GM19099 (cell line): ENCODE measurements around the gene CCR1.

Experiments
- POLR2A ChIP-seq: IDR thresholded peaks from 3 replicates; pipeline ENCODE4 v1.6.1; 2011; ENCODE audit warnings: low read depth; ENCODE audit not compliant: insufficient read length; ENCODE audit errors: extremely low read depth

The CCR1 gene

DNA sequence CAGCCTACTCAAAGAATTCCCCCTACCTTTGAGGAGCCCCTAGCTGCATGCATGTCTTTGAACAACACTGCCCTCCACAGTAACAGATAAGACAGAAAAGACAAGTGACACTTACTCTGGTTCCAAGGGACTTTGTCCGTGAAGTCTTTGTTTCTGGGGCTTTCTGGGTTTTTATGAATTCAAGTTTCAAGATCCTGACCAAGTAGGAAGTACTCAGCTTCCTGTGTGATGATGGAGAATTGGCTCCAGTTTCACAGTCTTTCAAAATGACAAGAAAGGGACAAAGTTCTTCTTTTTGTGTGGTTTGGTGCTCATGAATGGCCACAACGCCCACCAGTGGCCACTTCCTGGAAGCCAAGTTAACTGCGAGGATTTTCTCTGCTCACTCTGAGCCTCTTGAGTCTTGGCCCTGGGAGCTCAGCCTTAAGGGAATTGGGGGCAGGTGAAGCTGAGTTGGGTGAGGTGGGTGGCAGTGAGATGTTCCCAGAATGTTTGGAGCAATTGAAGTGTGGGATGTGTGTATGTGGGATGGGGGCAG lies at the start of gene CCR1:
TSS of gene CCR1 (minus strand) at position 147 of the 538 bp plus-strand sequence. CDS start 4,000 bp downstream, outside the sequence.
- no peak for TF ChIP-seq POLR2A

DNA sequence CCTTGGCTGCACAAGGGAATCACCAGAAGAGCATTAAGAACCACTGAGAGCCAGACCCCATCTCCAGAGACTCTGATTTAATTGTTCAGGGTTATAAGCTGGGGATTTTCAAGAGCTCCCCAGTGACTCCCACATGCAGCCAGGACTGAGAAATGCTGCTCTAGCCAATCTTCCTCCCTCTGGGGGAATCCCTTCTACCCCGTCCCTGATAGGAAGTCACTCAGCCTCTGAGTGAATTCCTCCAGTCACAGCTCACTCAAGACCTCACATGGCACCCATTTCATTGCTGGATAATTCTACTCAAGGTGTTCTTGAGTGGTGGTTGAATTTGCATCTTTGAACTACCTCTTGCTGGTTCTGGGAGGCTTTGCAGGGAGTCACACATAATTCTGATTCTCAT lies 44.9 kb upstream of the CCR1 start:
- no peak for TF ChIP-seq POLR2A

DNA sequence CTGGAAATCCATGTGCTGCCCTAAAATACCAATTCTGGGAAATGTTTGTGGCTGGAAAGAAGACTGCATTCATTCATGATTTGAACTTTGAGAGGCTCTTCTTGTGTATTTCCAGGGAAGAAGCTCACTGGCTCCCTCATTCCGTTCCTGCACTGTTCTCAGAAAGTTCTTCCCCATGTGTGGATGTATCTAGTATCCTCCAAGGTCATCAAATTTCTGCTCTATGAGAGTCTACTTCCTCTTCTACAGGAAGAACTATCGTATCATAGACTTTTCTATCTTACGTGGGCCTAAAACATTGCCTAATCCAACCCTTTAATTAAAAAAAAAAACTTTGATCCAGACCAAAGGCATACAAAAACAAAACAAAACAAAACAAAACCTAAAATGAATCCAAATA lies 37.0 kb upstream of the CCR1 start:
- no peak for TF ChIP-seq POLR2A

DNA sequence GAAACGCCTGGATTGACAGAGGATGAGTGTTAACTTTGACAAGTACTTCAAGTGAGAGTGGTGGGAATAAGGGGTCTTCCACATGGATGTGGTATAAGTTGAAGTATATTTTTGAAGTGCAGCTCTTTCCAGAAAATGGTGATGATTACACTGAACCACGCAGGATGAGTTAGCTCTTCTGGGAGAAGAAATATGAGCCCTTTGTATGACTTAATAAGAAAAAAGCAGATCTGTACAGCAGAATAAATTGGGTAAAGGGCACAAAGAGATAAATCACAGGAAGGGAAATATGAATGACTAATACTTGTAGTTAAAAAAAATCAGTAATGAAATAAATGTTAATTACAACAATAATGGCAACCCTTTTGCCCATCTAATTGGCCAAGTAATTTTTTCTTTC lies 35.4 kb upstream of the CCR1 start:
- TF ChIP-seq POLR2A = no peak

DNA sequence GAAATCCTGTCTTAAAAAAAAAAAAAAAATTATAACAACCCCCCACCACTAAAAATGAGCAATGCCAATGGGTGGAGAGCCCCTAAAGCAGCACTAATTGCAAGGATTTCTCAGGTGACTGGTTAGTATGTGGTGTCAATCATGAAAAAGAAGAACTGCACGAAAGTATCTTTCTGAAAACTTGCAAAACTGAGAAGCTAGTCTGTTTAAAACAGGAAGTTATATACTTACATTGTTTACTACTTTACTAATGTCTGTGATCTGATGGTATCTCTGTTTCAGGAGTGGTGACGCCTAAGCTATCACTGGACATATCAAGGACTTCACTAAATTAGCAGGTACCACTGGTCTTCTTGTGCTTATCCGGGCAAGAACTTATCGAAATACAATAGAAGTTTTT lies 34.0 kb upstream of the CCR1 start, which contains the start of gene CCR3:
TSS of gene CCR3 (plus strand) at position 341 of the 400 bp plus-strand sequence. CDS start 22,699 bp downstream, outside the sequence.
- no peak for TF ChIP-seq POLR2A

DNA sequence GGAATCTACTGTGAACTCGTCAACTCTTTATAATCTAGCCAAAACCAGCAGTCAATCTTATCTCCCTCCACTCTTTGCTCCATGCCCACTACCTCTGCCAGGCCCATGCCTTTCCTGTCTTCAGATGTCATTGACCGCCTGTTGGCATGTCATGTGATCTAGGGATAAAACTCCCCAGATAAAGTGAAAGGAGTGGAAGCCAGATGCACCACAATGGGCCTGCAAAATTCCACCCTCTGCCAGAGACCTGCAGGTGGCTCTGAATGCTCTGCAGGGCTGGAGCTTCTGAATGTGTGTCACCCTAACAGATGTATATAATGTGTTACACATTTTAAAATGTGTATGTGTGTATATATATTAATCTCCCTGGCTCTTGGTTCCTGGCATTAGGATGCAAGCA lies 31.8 kb upstream of the CCR1 start:
- no peak for TF ChIP-seq POLR2A

DNA sequence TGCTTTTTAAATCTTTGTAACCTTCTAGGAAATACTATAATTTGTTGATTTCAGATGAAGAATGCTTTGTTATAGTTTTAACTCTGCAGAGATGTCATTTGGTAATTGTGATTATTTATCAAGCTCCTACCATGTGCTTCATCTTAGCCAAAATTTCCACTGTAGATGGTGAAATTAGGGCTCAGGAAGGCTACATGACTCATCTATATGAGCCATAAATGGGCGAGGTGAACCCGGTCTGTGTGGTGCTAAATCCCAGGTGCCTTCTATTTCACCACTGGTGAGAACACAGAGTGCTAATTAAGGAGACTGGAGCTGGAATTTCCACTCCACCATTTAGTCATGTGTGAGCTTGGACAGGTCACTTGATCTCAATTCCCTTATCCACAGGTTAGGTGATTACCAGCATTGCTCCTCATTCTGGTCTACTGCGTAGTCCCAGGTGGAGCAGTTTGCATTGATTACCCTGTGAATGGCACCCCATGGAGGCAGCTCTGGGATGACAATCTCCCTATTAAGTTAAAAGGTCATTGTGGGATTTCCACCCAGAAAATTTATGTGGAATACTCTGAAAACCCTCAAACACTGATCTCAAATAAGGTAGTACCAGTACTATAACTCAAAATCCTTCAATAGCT lies 31.3 kb upstream of the CCR1 start:
- TF ChIP-seq POLR2A = no peak

DNA sequence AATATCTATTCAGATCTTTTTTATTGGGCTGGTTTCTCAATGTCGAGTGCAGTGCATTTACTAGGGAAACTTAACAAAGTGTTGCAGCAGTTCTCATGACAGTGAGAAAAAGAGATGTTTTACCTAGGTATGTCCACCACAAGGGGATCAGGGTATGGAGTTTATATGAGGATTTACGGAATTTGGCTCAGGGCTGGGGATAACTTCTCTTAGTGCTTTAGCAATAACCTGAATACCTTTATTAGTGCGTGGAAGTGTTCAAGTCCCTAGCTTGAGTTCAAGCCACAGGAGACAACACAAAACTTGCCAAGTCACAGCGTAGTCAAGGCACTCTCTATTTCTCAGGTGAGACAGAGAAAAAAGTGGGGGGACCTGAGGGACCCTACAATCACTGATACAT lies 30.3 kb upstream of the CCR1 start:
- TF ChIP-seq POLR2A = no peak

DNA sequence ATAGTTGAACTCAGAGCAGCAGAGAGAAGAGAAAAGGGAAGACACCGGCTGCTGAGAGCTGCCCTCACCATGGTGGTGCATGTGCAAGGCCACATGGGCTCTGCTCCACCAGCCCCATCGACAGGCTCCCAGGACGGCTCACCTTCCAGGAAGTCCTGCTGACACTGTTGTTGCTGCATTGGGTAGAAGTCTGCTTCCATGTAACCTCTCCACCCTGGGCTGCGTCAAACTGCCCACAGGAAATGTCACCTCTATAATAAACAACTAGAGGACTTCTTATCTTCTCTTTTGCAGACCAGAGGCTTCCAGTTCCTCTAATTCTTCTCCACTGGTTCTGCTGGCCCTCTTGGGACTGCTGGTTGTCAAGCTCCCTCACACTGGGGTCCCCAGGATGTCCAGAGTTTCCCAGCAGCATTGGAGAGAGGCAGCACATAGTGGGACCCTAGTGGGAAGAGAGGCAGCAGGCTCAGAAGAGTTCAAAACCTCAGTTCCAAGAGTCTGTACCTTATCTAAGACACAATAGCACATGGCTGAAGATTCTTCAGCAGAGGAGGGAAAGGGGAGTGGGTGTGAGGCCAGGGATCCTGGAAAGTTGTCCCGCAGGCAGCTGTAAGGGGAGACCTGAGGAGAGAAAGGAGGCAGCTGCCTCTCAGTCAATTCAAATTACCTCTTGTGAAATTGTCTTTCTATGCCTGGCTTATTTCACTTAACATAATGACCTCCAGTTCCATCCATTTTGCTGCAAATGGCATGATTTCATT lies 28.4 kb upstream of the CCR1 start:
- TF ChIP-seq POLR2A = no peak

DNA sequence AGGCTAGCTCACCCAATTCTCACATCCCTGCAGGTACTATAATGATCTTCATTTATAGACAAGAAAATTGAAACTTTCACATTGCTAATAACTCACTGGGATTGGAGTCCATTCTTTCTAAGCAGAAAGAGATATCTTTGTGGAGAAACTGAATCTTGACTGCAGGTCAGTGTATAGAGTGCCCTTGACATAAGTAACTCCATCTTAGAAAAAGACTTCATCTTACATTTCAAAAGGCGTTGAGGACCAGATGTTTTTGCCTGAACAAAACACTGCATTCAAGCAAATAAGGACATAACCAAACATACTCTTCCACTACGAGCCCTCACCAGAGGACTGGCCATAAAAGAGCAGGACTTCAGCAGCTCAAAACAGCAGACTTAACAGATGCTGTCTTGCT lies 27.3 kb upstream of the CCR1 start:
- TF ChIP-seq POLR2A = no peak

DNA sequence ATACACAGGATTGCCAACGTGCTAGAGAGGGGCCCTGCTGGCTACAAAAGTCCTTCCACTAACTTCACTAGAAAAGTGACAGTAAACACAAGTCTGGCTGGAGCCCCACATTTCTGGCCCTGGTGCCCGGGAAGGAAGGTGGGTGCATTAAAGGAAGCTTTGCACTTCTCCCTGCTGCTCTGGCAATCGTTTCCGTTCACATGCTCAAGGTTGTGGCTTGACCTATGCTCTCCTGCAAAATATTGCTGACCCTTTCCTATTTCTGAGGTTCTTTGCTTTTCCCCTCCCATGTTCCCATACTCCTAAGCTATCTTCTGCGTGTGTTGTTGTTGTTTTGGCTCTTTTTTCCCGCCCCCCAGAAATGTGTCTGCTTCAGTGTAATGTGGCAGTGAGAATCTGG lies 25.1 kb upstream of the CCR1 start:
- no peak for TF ChIP-seq POLR2A

DNA sequence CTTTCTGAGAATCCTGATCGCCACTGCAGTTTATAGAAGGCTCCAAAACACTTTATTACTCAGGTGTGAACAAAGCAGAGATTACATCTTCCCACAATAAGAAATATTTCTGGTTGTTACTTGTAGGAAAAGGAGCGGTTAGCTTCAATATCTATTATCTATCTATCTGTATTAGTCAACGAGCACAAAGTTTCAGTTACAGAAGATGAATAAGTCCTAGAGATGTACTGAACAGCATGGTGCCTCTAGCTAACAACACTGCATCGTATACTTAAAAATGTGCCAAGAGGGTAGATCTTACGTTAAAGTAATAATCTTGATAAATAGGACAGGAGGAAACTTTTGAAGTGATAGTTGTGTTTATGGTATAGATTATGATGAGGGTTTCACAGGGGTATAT lies 23.2 kb upstream of the CCR1 start:
- TF ChIP-seq POLR2A = no peak

DNA sequence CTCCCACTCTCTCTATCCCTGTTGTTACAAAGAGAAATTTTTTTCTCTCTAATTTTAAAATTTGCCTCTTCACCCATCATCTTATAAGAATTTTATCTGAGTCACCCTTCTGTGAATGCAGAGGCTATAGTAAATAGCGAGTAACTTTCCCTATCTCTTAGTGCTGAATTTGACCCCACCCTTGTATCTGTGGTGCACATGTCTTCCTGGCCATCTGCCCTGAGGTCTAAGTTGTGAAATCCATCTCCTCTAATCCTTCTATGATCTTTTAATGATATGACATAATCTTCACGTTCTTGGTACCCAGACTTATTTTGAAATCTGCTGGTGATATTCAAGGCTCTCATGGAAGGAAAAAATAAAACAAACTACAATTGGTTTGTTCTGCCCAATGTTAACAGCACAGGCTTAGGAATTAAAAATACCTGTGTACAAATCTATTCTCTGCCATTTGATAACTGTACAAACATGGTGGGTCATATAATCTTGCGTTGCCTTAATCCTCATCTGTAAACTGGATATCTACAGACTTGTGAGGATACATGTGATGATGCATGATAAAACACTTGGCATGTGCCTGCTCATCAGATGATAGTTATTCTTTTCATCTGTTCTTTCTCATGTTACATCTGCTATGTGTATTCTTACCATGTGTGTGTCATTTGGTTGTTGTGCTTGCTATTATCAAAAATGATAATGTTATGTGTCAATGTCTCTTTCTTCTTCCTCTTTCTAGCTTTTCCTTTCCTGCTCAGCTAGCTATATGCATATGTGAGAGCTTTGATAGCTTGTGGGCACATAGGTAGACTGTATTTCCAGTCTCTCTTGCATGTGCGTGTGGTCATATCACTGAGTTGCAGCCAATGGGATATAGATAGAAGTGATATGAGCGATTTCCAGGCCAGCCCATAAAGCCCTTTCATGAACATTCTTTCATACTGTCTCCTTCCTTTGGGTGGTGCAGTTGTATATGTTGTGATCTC lies 20.4 kb upstream of the CCR1 start:
- no peak for TF ChIP-seq POLR2A

DNA sequence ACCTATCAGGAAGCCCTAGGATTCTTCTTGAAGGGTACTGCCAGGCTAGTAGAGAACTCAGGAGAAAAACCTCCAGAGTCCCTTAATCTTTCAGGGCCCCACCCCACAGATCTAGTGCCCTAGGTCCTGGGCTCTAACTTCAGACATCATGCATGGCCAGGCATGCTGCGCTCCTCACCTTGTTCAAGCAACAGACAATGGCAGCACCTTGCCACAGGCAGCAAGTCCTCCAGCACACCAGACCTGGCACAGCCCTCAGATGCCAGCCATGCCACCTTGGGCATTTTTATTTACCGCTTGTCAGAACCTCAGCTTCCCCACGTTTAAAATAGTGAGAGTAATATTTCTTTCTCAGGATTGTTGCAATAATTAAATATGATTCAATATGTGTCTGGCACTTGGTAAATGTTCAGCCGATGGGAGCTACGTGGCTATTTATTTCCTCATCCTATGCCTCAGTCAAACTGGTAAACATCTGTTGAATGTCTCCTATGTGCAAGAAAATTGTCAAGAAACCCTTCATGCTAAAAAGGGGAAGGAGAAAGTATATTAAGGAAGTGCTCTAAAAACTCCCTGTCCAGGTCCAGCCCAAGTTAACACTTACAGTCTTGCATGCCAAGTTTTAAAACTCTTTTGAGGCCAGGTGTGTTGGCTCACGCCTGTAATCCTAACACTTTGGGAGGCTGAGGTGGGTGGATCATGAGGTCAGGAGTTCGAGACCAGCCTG lies 14.5 kb upstream of the CCR1 start:
- TF ChIP-seq POLR2A = no peak

DNA sequence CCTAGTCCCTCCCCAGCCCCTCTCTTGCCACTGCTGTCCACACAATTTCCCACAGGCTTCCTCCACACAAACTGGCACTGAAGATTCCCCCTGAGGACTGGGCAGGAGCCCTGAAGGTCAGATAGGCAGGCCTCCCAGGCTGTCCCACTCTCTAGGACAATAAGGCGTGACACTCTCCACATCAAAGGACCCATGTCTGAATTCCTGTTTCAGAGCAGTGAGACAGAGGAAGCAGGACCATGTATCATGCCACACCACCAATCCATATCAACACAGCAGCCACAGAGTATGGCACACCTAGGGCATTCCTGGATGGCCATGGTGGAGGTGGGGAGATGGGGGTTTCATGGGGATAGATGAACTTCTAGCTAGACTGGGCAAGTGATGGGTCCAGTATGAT lies 13.8 kb upstream of the CCR1 start:
- TF ChIP-seq POLR2A = no peak

DNA sequence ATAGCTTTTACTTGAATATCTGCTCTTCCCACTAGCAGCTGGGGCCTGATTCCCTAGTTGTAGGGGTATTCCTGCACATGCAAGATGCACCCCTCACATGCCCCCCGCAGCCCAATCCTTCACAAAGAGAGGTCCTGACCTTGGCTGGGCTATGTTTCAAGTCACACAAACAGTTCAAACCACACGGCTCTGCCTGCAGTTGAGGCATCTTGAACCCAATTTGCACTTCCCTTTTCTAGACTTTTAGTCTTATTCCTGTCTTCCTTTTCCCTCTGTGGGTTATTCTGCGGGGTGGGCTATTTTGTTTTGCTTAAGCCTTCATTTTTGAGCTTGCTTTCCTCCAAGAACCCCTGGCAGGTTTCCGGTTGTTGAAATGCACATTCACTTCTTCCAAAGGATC lies 13.3 kb upstream of the CCR1 start:
- no peak for TF ChIP-seq POLR2A
